Measurements from ENCODE around the gene TRIM17. TPM values are rescaled to one million over a fixed set of nuclear protein-coding genes. Genes with fewer than 3 reads are reported as not detected.

Gene TRIM17
- total RNA-seq, 2 experiments from 2014 or later = 1.5 to 1.6 TPM

DNA sequence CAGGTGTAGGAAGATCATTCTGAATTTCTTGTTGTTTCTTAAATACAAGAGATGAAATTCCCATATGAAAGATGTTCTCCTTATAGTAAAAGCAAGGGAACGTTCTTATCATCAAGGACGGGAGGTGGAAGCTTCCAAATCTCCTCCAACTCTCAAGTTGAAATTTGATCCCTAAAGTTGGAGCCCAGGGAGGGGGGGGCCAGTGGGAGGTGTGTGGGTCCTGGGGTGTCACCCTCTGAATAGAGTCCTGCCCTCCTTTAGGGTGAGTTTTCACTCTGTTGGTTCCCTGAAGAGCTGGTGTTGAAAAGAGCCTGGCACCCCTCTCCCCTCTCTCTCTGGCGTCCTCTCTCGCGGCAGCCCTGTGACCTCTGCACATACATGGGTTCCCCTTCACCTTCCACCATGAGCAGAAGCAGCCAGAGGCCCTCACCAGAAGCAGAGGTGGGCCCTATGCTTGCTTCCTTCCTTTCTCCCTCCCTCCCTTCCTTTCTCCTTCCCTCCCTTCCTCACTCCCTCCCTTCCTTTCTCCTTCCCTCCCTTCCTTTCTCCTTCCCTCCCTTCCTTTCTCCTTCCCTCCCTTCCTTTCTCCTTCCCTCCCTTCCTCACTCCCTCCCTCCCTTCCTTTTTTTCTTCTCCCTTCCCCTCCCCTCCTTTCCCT, 10.0 kb upstream of the TRIM17 start:
- peaks cover 9% of the 10 kb centered on the region for H3K27me3 Mint-ChIP-seq
- no peaks in the 10 kb centered on the region for H3K36me3 Mint-ChIP-seq
- no peak overlapping the region for H3K4me3 Mint-ChIP-seq
- no peak overlapping the region for H3K27ac Mint-ChIP-seq
- ChIA-PET POLR2A (no interaction called here), CTCF (no interaction called here)
- DNase-seq = no peak
- no peaks in the 10 kb centered on the region for H3K9me3 Mint-ChIP-seq
- no peaks in the 10 kb centered on the region for H3K4me1 Mint-ChIP-seq (ENCODE audit: low read depth)
- intact Hi-C loops (cut with micrococcal nuclease) = no loop called here

DNA sequence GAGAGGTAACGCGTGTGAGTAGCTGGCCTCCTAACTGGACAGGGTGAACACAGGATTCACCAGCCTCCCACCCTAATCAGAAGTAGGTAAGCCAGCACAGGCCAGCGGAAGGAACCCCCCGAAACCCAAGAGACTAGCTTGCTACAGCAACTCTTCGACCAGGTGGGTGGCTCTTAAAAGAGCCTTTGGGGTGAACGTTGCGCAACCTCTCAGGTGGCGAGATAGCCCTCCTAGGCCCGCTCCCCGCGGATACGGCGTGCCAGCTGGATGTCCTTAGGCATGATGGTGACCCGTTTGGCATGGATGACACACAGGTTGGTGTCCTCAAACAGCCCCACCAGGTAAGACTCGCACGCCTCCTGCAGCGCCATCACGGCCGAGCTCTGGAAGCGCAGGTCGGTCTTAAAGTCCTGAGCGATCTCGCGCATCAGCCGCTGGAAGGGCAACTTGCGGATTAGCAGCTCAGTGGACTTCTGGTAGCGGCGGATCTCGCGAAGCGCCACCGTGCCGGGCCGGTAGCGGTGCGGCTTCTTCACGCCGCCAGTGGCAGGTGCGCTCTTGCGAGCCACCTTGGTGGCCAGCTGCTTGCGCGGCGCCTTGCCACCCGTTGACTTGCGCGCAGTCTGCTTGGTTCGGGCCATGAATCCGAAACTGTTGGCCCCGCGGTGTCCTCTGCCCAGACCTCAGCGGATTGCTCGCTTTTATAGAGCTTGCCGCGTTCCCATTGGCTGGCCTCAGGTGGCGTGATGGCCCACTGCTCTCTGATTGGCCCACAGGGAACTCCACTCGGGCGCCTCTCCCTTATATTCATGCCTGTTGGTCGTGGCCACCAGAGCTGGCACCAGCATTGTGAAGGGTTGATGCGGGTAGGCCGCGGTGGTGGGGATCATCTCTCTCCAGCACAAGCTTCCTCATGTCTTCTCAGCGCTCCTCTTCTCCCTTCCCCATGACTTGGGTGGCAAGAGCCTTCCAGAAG, 8.3 kb upstream of the TRIM17 start:
- peaks cover 3% of the 10 kb centered on the region for H3K27me3 Mint-ChIP-seq
- no peaks in the 10 kb centered on the region for H3K4me1 Mint-ChIP-seq (ENCODE audit: low read depth)
- H3K4me3 Mint-ChIP-seq = no peak overlapping the region
- intact Hi-C loops (cut with micrococcal nuclease) = no loop called here
- CTCF ChIA-PET = no interaction called here
- POLR2A ChIA-PET = no interaction called here
- no peak overlapping the region for H3K27ac Mint-ChIP-seq
- DNase-seq = no peak
- H3K36me3 Mint-ChIP-seq = no peaks in the 10 kb centered on the region
- H3K9me3 Mint-ChIP-seq = no peaks in the 10 kb centered on the region

- no peak overlapping the region for H3K4me3 Mint-ChIP-seq
- DNase-seq = no peak
- H3K27me3 Mint-ChIP-seq = peaks cover under 1% of the 10 kb centered on the region
- CTCF ChIA-PET = no interaction called here
- no peaks in the 10 kb centered on the region for H3K36me3 Mint-ChIP-seq
- H3K9me3 Mint-ChIP-seq = no peaks in the 10 kb centered on the region
- no peak overlapping the region for H3K27ac Mint-ChIP-seq
- intact Hi-C loops (cut with micrococcal nuclease) = no loop called here
- POLR2A ChIA-PET = no interaction called here
- no peaks in the 10 kb centered on the region for H3K4me1 Mint-ChIP-seq (ENCODE audit: low read depth)
These were observed 6.9 kb upstream of the TRIM17 start for GRCh38 chr1:228423404-228424053.

DNA sequence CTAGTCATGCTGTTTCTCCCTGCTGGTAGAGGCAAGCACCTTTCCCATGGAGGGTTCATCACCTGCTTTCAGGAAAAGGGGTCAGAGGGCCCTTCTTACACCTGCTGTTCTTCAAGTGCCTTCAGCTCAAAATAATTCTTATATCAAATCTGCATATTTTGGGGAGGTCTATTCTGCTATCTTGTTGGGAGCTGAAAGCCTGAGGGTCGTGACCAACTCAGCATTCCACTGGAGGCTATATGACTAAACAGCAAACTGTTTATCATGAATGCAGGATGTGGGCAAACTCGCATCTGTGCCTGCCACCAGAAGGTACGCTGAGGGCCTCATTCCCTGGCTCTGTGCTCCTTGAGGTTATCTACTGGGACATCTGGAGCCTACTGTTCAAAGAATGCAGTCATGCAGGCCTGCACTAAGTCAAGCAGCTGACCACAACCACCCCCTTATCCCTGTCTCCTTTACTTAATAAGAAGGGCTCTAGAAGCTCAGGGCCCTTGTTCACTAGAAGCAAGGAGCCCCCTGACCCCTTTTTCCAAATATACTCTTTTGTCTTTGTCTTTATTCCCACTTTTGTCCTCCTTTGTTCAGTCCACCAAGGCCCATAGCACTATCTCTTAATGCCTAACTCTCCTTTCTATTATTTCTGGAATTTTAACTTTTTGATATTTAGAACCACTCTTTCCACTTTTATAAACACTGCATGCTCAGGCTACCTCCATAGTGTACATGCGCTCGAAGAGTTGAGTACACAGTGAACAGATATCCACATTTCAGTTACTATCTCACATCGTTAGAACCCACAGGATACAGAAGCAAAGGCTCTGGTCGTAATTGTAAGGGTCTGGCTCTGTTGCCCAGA, 4.5 kb upstream of the TRIM17 start:
- no peaks in the 10 kb centered on the region for H3K36me3 Mint-ChIP-seq
- DNase-seq = no peak
- H3K27ac Mint-ChIP-seq = no peak overlapping the region
- intact Hi-C loops (cut with micrococcal nuclease) = no loop called here
- peaks cover 5% of the 10 kb centered on the region for H3K4me1 Mint-ChIP-seq (ENCODE audit: low read depth)
- peaks cover 5% of the 10 kb centered on the region for H3K27me3 Mint-ChIP-seq
- ChIA-PET POLR2A (no interaction called here), CTCF (no interaction called here)
- no peaks in the 10 kb centered on the region for H3K9me3 Mint-ChIP-seq
- no peak overlapping the region for H3K4me3 Mint-ChIP-seq

- DNase-seq = no peak
- POLR2A ChIA-PET = interaction anchor here (1.5 kb wide), 1 partner anchor 11 kb away, joined by 3 read pairs; the partner anchor contains the start of gene TRIM11
- Mint-ChIP-seq H3K36me3 (no peaks in the 10 kb centered on the region), H3K27me3 (peaks cover 9% of the 10 kb centered on the region), H3K9me3 (no peaks in the 10 kb centered on the region), H3K4me3 (no peak overlapping the region), H3K4me1 (ENCODE audit: low read depth) (peaks cover 12% of the 10 kb centered on the region), H3K27ac (no peak overlapping the region)
- intact Hi-C loops (cut with micrococcal nuclease) = loop anchor here (2.0 kb wide), 1 partner anchor 41 kb away; a partner anchor contains a TSS
- CTCF ChIA-PET = no interaction called here
These were observed 982 bp upstream of the TRIM17 start for GRCh38 chr1:228417483-228418203.

DNA sequence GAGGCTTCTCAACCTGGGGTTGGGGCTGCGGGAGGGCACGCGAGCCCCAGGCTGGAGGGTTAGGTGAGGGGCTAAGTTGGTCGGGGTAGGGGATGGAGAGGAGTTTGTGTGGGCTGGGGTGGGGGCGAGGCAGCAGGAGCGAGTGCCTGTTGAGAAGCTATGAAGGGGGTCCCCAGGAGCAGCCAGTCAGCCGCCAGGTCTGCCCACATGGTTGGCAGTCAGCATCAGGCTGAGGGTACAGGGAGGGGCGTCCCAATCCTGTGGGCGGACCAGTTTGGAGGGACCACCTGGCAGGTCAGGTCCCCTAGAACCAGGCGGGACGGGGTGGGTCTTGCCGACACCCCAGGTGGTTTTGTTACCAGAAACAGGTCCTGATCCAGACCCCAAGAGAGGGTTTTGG, 400 bp upstream of the TRIM17 start:
- Mint-ChIP-seq H3K4me3 (no peak overlapping the region), H3K4me1 (ENCODE audit: low read depth) (peaks cover 12% of the 10 kb centered on the region), H3K27ac (no peak overlapping the region), H3K9me3 (no peaks in the 10 kb centered on the region), H3K27me3 (peaks cover 9% of the 10 kb centered on the region), H3K36me3 (no peaks in the 10 kb centered on the region)
- no peak for DNase-seq
- ChIA-PET POLR2A (interaction anchor here (1.5 kb wide), 1 partner anchor 10 kb away, joined by 3 read pairs; the partner anchor contains the start of gene TRIM11), CTCF (no interaction called here)
- intact Hi-C loops (cut with micrococcal nuclease) = loop anchor here (2.0 kb wide), 1 partner anchor 42 kb away; a partner anchor contains a TSS

DNA sequence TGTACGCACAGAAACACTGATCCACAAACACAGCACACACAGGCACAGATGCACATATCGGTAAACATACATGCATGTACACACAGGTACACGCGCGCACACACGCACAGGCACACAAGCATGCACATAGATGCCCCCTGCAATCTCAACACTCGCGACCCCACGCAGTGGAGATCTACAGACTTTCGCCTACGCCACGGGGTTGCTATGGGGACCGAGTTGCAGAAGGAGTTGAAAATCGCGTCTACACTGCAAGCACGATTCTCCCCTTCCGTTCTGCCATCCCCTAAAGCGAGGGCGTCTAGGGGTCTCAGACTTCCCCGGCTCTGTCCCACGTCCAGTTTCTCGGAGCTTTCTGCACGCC, 826 bp downstream of the TRIM17 start:
- Mint-ChIP-seq H3K36me3 (no peaks in the 10 kb centered on the region), H3K4me1 (ENCODE audit: low read depth) (peaks cover 12% of the 10 kb centered on the region), H3K27ac (no peak overlapping the region), H3K27me3 (peaks cover 9% of the 10 kb centered on the region), H3K4me3 (peak overlapping the region; percentile 50), H3K9me3 (no peaks in the 10 kb centered on the region)
- intact Hi-C loops (cut with micrococcal nuclease) = loop anchor here (2.0 kb wide), 1 partner anchor 43 kb away; a partner anchor contains a TSS
- no peak for DNase-seq
- ChIA-PET CTCF (interaction anchor here (1.8 kb wide), 1 partner anchor 85 kb away, joined by 7 read pairs; no protein-coding TSS in a partner anchor), POLR2A (interaction anchor here (0.7 to 1.5 kb wide), 2 partner anchors 9 to 33 kb away, joined by 3 read pairs; partner anchors contain the start of gene TRIM11)

DNA sequence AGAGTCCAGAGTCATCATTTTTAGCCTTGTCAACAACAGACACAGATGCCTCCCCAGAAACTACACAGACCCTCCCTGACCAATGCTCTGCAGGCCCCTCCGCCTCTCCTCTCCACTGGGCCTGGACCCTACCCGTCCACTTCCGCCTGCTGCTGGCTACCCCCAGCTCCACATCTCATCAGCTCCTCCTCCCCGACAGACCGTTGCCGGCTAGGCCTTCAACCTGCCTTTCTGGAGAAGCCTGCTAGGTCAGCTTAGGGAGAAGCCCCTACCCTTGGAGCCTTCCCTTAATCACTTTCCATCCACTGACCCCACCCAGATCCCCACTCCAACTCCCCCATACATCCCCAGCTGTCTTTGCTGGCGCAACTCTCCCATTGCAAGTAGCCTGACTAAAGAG, 1.4 kb downstream of the TRIM17 start:
- Mint-ChIP-seq H3K36me3 (no peaks in the 10 kb centered on the region), H3K9me3 (no peaks in the 10 kb centered on the region), H3K4me1 (ENCODE audit: low read depth) (peaks cover 12% of the 10 kb centered on the region), H3K4me3 (peak overlapping the region; percentile 50), H3K27me3 (peaks cover 9% of the 10 kb centered on the region), H3K27ac (no peak overlapping the region)
- no peak for DNase-seq
- CTCF ChIA-PET = interaction anchor here (0.9 to 1.8 kb wide), 2 partner anchors 12 to 86 kb away, joined by 3 to 7 read pairs; no protein-coding TSS in a partner anchor
- POLR2A ChIA-PET = no interaction called here
- intact Hi-C loops (cut with micrococcal nuclease) = no loop called here

DNA sequence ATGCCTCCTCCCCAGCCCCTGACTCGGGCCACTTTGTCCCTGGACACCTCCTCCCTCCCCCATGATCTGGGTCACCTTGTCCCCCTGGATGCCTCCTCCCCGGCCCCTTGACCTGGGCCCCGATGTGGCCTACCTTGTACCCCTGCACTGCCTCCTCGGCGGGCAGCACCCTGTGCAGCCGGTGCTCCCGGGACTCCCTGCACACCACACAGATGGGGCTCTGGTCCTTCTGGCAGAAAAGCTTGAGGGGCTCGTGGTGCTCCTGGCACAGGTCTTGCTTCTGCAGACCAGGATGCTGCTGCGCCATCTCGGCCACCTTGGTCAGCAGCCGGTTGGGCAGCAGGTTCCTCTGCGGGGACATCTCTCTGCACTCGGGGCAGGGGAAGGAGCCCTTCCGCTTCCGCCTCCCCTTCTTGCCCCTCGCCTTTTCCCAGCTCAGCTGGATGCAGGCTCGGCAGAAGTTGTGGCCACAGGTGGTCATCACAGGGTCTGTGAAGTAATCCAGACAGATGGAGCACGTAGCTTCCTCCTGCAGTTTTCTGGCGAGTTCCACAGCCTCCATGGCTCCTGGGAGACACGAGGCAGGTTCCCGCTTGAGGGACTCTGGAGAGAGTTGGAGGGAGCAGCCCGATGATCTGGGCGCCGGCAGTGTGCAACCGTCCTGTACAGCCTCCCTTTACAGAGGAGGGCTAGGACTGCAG, 2.0 kb downstream of the TRIM17 start:
- DNase-seq = no peak
- POLR2A ChIA-PET = interaction anchor here (0.7 kb wide), 1 partner anchor 28 kb away, joined by 3 read pairs; no protein-coding TSS in a partner anchor
- CTCF ChIA-PET = interaction anchor here (0.9 to 1.8 kb wide), 2 partner anchors 12 to 86 kb away, joined by 3 to 7 read pairs; no protein-coding TSS in a partner anchor

DNA sequence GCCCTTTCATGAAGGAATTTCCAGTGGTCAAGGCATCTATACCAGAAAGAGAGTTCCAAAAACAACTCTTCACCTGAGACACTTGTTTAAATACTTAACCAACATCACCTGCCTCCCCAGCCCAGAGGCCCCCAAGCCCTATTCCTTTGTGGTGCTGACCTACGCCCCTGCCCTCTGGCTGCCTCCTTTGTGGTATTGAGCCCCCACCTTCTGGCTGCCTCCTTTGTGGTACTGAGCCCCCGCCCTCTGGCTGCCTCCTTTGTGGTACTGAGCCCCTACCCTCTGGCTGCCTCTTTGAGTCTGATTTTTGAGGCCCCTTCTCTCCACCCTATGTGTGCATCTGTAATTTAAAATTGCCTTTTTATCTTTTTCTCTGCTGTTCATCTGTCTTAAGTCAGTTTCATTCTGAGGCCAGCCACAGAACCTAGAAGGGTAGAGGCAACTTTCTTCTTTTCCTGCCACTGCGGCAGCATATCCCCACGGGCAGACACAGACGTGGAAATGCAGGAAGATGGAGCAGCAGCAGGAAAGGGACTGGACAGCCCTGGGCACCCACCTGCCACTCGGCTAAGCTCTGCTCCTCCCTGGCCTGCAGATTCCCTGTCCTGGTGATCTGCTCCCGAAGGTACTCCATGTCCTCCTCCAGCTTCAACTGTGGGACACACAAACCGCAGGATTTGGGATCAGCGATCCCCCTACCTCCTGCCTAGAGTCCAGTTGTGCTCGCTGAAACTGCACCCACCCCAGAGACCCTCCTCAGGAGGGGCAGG, 3.2 kb downstream of the TRIM17 start:
- H3K4me1 Mint-ChIP-seq (ENCODE audit: low read depth) = peaks cover 12% of the 10 kb centered on the region
- H3K27me3 Mint-ChIP-seq = peaks cover 8% of the 10 kb centered on the region
- H3K9me3 Mint-ChIP-seq = no peaks in the 10 kb centered on the region
- DNase-seq = no peak
- H3K4me3 Mint-ChIP-seq = no peak overlapping the region
- no peak overlapping the region for H3K27ac Mint-ChIP-seq
- POLR2A ChIA-PET = no interaction called here
- intact Hi-C loops (cut with micrococcal nuclease) = no loop called here
- CTCF ChIA-PET = no interaction called here
- no peaks in the 10 kb centered on the region for H3K36me3 Mint-ChIP-seq

More for the DNA sequence above, 2.0 kb downstream of the TRIM17 start:
- H3K9me3 Mint-ChIP-seq = no peaks in the 10 kb centered on the region
- peaks cover 12% of the 10 kb centered on the region for H3K4me1 Mint-ChIP-seq (ENCODE audit: low read depth)
- intact Hi-C loops (cut with micrococcal nuclease) = no loop called here
- peaks cover 9% of the 10 kb centered on the region for H3K27me3 Mint-ChIP-seq
- no peak overlapping the region for H3K27ac Mint-ChIP-seq
- no peak overlapping the region for H3K4me3 Mint-ChIP-seq
- no peaks in the 10 kb centered on the region for H3K36me3 Mint-ChIP-seq

All from activated CD4-positive, alpha-beta memory T cell treated with anti-CD3 and anti-CD28 coated beads for 36 hours (primary cell).